K562 (cell line): ENCODE measurements around the gene CARD8. TPM values are rescaled to one million over a fixed set of nuclear protein-coding genes. Genes with fewer than 3 reads are reported as not detected.

ENCODE experiments used
- BCOR ChIP-seq: fragments of 450-650 bp; IDR thresholded peaks from 2 replicates; pipeline ENCODE4 v1.6.1; 2016
- CBFB ChIP-seq: sonication (generic); formaldehyde crosslinking; IDR thresholded peaks from 2 replicates; pipeline ENCODE4 v1.4.0; 2020; ENCODE audit warnings: mild to moderate bottlenecking, missing genetic modification reagents
- CSDE1 ChIP-seq, 2 experiments: fragments of 450-650 bp; IDR thresholded peaks; 2 replicates each; pipeline ENCODE4 v1.6.1; 2016; ENCODE audit warnings: mild to moderate bottlenecking in 1 of 2
- GABPA ChIP-seq: fragments of 200-800 bp; sonication (Bioruptor generic); conservative IDR thresholded peaks from 2 replicates; pipeline ENCODE4 v1.6.1; 2016; ENCODE audit warnings: low read depth, missing genetic modification characterization, missing compliant biosample characterization
- MED1 ChIP-seq: sonication (generic); formaldehyde crosslinking; IDR thresholded peaks from 2 replicates; pipeline ENCODE4 v1.8.1; 2023; ENCODE audit warnings: missing genetic modification reagents, borderline replicate concordance
- NCOA4 ChIP-seq: fragments of 450-650 bp; IDR thresholded peaks from 2 replicates; pipeline ENCODE4 v1.6.1; 2018; ENCODE audit warnings: mild to moderate bottlenecking; ENCODE audit not compliant: partially characterized antibody
- NFXL1 ChIP-seq: fragments of 450-650 bp; formaldehyde crosslinking; IDR thresholded peaks from 2 replicates; pipeline ENCODE4 v1.4.0; 2021; ENCODE audit warnings: mild to moderate bottlenecking
- NR1H2 ChIP-seq: sonication (generic); formaldehyde crosslinking; IDR thresholded peaks from 2 replicates; pipeline ENCODE4 v1.4.0; 2020; ENCODE audit warnings: mild to moderate bottlenecking, missing genetic modification reagents
- POLR2AphosphoS2 ChIP-seq: IDR thresholded peaks from 2 replicates; pipeline ENCODE4 v1.6.1; 2012; ENCODE audit warnings: low read length, improper control_type of control experiment
- PURB ChIP-seq: sonication (generic); formaldehyde crosslinking; IDR thresholded peaks from 2 replicates; pipeline ENCODE4 v1.9.0; 2021; ENCODE audit warnings: low read depth, mild to moderate bottlenecking, missing genetic modification reagents
- SIN3B ChIP-seq: fragments of 450-650 bp; IDR thresholded peaks from 2 replicates; pipeline ENCODE4 v1.6.1; 2017; ENCODE audit warnings: low read depth, mild to moderate bottlenecking, moderate library complexity
- SLC30A9 ChIP-seq: fragments of 250-450 bp; sonication (Bioruptor Pico); IDR thresholded peaks from 2 replicates; pipeline ENCODE4 v1.8.0; 2022; ENCODE audit warnings: mild to moderate bottlenecking, moderate library complexity
- SRSF9 ChIP-seq: fragments of 200-400 bp; formaldehyde crosslinking; IDR thresholded peaks from 2 replicates; pipeline ENCODE4 v1.6.1; 2017; ENCODE audit warnings: low read depth, low read length, borderline replicate concordance
- STAT5B ChIP-seq: fragments of 250-450 bp; sonication (Bioruptor Pico); IDR thresholded peaks from 2 replicates; pipeline ENCODE4 v1.8.0; 2021; ENCODE audit warnings: mild to moderate bottlenecking, inconsistent platforms
- TFE3 ChIP-seq: fragments of 450-650 bp; formaldehyde crosslinking; IDR thresholded peaks from 2 replicates; pipeline ENCODE4 v1.4.0; 2020; ENCODE audit warnings: mild to moderate bottlenecking, mixed read lengths
- ZBTB12 ChIP-seq: fragments of 250-450 bp; sonication (Bioruptor Pico); IDR thresholded peaks from 2 replicates; pipeline ENCODE4 v1.4.0; 2020
- ZEB2 ChIP-seq: fragments of 450-650 bp; IDR thresholded peaks from 2 replicates; pipeline ENCODE4 v1.6.1; 2016
- ZNF696 ChIP-seq: fragments of 250-450 bp; sonication (Bioruptor Pico); conservative IDR thresholded peaks from 2 replicates; pipeline ENCODE4 v1.4.0; 2020; ENCODE audit warnings: mild to moderate bottlenecking, moderate library complexity
- ZNF707 ChIP-seq: fragments of 250-450 bp; sonication (Bioruptor Pico); conservative IDR thresholded peaks from 2 replicates; pipeline ENCODE4 v1.8.0; 2022; ENCODE audit warnings: inconsistent platforms, mild to moderate bottlenecking, moderate library complexity
- ZNF766 ChIP-seq: fragments of 200-800 bp; sonication (Bioruptor generic); conservative IDR thresholded peaks from 2 replicates; pipeline ENCODE4 v1.6.1; 2016; ENCODE audit warnings: missing genetic modification characterization, missing compliant biosample characterization
- ZNF79 ChIP-seq: fragments of 250-450 bp; sonication (Bioruptor Pico); IDR thresholded peaks from 2 replicates; pipeline ENCODE4 v1.4.0; 2020; ENCODE audit warnings: low read depth, mild to moderate bottlenecking, moderate library complexity
- polyA plus RNA-seq, 8 experiments: library from polyadenylated mRNA; depleted of rRNA in 4 of 8; stranded (reverse) in 5 of 8; unstranded in 3 of 8; fragments of >200 nt; fragmentation: Nextera tagmentation in 2 of 8; fragmentation: Illumina TruSeq in 1 of 8; extraction: Ambion mirVana in 2 of 8; extraction: Trizol in 1 of 8; gene quantifications; 2 replicates each; pipeline versions ENCODE4 v1.2.1 to v1.2.3, GENCODE V29; 2011 to 2014; ENCODE audit warnings: inconsistent platforms in 1 of 8, missing spikeins in 1 of 8
- total RNA-seq, 7 experiments: library from RNA; depleted of rRNA in 6 of 7; stranded (reverse); fragments of >200 nt in 6 of 7; fragmentation: Illumina TruSeq in 2 of 7; extraction: Trizol in 2 of 7; gene quantifications; 2 replicates each; pipeline versions ENCODE4 v1.2.1 to v1.2.3, GENCODE V29; 2011 to 2021; ENCODE audit warnings: low replicate concordance in 1 of 7
- TF ChIP-seq, protein P1 (sequence below): fragments of 450-650 bp; IDR thresholded peaks from 2 replicates; pipeline ENCODE4 v1.6.1; 2016
- TF ChIP-seq, protein P2 (sequence below): sonication (generic); formaldehyde crosslinking; IDR thresholded peaks from 2 replicates; pipeline ENCODE4 v1.8.0; 2022; ENCODE audit warnings: mild to moderate bottlenecking, missing genetic modification reagents
- TF ChIP-seq, protein P3 (sequence below): fragments of 250-450 bp; sonication (Bioruptor Pico); IDR thresholded peaks from 2 replicates; pipeline ENCODE4 v1.8.0; 2022; ENCODE audit warnings: moderate library complexity, mild to moderate bottlenecking, inconsistent platforms

Gene CARD8
- total and polyA plus RNA-seq, 9 of the 15 experiments (the other 6 are each of a cell fraction or from before 2014, with no cell fraction given), result 11.5 to 26.4 (median 20.8) TPM

GRCh38 chr19:48255376-48256303 lies at the start of gene CARD8 (continued):
- TF ChIP-seq TFE3 (no peak), SIN3B (peak; percentile 76; the same call in 1 of the 2 replicates), ZBTB12 (CRISPR knock-in tag) (no peak), ZNF79 (CRISPR knock-in tag) (no peak), MED1 (CRISPR knock-in tag) (no peak), CSDE1 (IDR thresholded peaks at IDR 0.05) (peak in 1 of 2 experiments; percentile 95; a peak in 2 of 4 replicates), PURB (CRISPR knock-in tag) (no peak), BCOR (no peak), ZEB2 (peak; percentile 95), STAT5B (CRISPR knock-in tag) (no peak), NR1H2 (no peak), ZNF766 (peak; percentile 90), NCOA4 (no peak), NFXL1 (CRISPR knock-in tag) (no peak), POLR2AphosphoS2 (no peak), ZNF707 (no peak), CBFB (CRISPR knock-in tag) (no peak), GABPA (peak; percentile 98), ZNF696 (CRISPR knock-in tag) (no peak), SLC30A9 (CRISPR knock-in tag) (no peak), SRSF9 (no peak)
- TF ChIP-seq, protein P1, sequence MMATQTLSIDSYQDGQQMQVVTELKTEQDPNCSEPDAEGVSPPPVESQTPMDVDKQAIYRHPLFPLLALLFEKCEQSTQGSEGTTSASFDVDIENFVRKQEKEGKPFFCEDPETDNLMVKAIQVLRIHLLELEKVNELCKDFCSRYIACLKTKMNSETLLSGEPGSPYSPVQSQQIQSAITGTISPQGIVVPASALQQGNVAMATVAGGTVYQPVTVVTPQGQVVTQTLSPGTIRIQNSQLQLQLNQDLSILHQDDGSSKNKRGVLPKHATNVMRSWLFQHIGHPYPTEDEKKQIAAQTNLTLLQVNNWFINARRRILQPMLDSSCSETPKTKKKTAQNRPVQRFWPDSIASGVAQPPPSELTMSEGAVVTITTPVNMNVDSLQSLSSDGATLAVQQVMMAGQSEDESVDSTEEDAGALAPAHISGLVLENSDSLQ, result peak; percentile 97
- TF ChIP-seq, protein P2, sequence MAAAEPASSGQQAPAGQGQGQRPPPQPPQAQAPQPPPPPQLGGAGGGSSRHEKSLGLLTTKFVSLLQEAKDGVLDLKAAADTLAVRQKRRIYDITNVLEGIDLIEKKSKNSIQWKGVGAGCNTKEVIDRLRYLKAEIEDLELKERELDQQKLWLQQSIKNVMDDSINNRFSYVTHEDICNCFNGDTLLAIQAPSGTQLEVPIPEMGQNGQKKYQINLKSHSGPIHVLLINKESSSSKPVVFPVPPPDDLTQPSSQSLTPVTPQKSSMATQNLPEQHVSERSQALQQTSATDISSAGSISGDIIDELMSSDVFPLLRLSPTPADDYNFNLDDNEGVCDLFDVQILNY (CRISPR knock-in tag), result no peak
- TF ChIP-seq, protein P3, sequence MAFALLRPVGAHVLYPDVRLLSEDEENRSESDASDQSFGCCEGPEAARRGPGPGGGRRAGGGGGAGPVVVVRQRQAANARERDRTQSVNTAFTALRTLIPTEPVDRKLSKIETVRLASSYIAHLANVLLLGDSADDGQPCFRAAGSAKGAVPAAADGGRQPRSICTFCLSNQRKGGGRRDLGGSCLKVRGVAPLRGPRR (CRISPR knock-in tag), result no peak
